HEK293 (cell line): ENCODE measurements around the gene DOK7.

ENCODE experiments used
- CTCF ChIA-PET: fragments of 350-600 bp; formaldehyde crosslinking; extraction: SDS; loops from one replicate; lab custom pipeline; 2021; ENCODE audit warnings: antibody characterized with exemption; lab: Yijun Ruan, JAX
- POLR2A ChIA-PET: fragments of 300-600 bp; formaldehyde crosslinking; extraction: SDS; loops from one replicate; lab custom pipeline; 2020; ENCODE audit warnings: antibody characterized with exemption, inconsistent platforms; lab: Yijun Ruan, JAX
- H3K27ac ChIP-seq: fragments of 200-500 bp; sonication (Bioruptor generic); 2 replicates; pipeline ENCODE4 v1.5.1; 2014; ENCODE audit warnings: low read depth, low read length, control low read depth, inconsistent platforms; ENCODE audit errors: extremely low read depth
- H3K36me3 ChIP-seq, 2 experiments: fragments of 200-500 bp in 1 of 2; sonication (Bioruptor generic) in 1 of 2; 1 replicate in 1 of 2; 2 replicates in 1 of 2; pipeline ENCODE4 v1.5.1; 2014 to 2017; ENCODE audit warnings: inconsistent platforms in 2 of 2, low read length in 2 of 2; ENCODE audit not compliant: control insufficient read depth in 2 of 2, insufficient read depth in 1 of 2
- H3K4me1 ChIP-seq: fragments of 200-500 bp; sonication (Bioruptor generic); 2 replicates; pipeline ENCODE4 v1.5.1; 2014; ENCODE audit warnings: mild to moderate bottlenecking, low read length, inconsistent platforms; ENCODE audit not compliant: control insufficient read depth, insufficient read depth
- H3K4me3 ChIP-seq: 2 replicates; pipeline ENCODE4 v1.5.1; 2011; ENCODE audit warnings: low read depth, mild to moderate bottlenecking, control low read depth, low read length, moderate library complexity
- H3K9me3 ChIP-seq: fragments of 200-500 bp; sonication (Bioruptor generic); 2 replicates; pipeline ENCODE4 v1.5.1; 2014; ENCODE audit warnings: low read depth, low read length, inconsistent platforms; ENCODE audit not compliant: control insufficient read depth, insufficient read depth
- GLIS1 ChIP-seq: fragments of 450-650 bp; formaldehyde crosslinking; IDR thresholded peaks from 2 replicates; pipeline ENCODE4 v1.5.1; 2016; ENCODE audit warnings: missing biosample characterization, missing genetic modification characterization
- KLF7 ChIP-seq: fragments of 450-650 bp; formaldehyde crosslinking; IDR thresholded peaks from 2 replicates; pipeline ENCODE4 v1.5.1; 2016; ENCODE audit warnings: missing biosample characterization, missing genetic modification characterization, borderline replicate concordance
- MZF1 ChIP-seq: fragments of 450-650 bp; formaldehyde crosslinking; IDR thresholded peaks from 2 replicates; pipeline ENCODE4 v1.5.1; 2017; ENCODE audit warnings: missing biosample characterization, missing genetic modification characterization, borderline replicate concordance
- SALL2 ChIP-seq: fragments of 450-650 bp; formaldehyde crosslinking; IDR thresholded peaks from 2 replicates; pipeline ENCODE4 v1.5.0; 2017; ENCODE audit warnings: missing biosample characterization, mild to moderate bottlenecking, missing genetic modification characterization, borderline replicate concordance
- TRIM28 ChIP-seq: IDR thresholded peaks from 2 replicates; pipeline ENCODE4 v1.6.1; 2011; ENCODE audit warnings: low read length, control low read depth, borderline replicate concordance
- WT1 ChIP-seq: fragments of 450-650 bp; formaldehyde crosslinking; IDR thresholded peaks from 2 replicates; pipeline ENCODE4 v1.5.1; 2016; ENCODE audit warnings: missing biosample characterization, missing genetic modification characterization
- ZBTB8A ChIP-seq: fragments of 450-650 bp; formaldehyde crosslinking; IDR thresholded peaks from 2 replicates; pipeline ENCODE4 v1.5.1; 2016; ENCODE audit warnings: missing biosample characterization, missing genetic modification characterization
- ZFP69B ChIP-seq: fragments of 450-650 bp; formaldehyde crosslinking; IDR thresholded peaks from 2 replicates; pipeline ENCODE4 v1.5.1; 2016; ENCODE audit warnings: missing biosample characterization, missing genetic modification characterization
- ZIC2 ChIP-seq: fragments of 450-650 bp; formaldehyde crosslinking; IDR thresholded peaks from 2 replicates; pipeline ENCODE4 v1.5.1; 2016; ENCODE audit warnings: missing biosample characterization, missing genetic modification characterization
- ZNF140 ChIP-seq: fragments of 450-650 bp; formaldehyde crosslinking; IDR thresholded peaks from 2 replicates; pipeline ENCODE4 v1.5.1; 2016; ENCODE audit warnings: missing biosample characterization, missing genetic modification characterization
- ZNF174 ChIP-seq: fragments of 450-650 bp; formaldehyde crosslinking; IDR thresholded peaks from 2 replicates; pipeline ENCODE4 v1.5.0; 2017; ENCODE audit warnings: missing biosample characterization, mild to moderate bottlenecking, missing genetic modification characterization
- ZNF24 ChIP-seq: fragments of 450-650 bp; formaldehyde crosslinking; IDR thresholded peaks from 2 replicates; pipeline ENCODE4 v1.5.1; 2016; ENCODE audit warnings: missing biosample characterization, missing genetic modification characterization
- ZNF248 ChIP-seq: fragments of 450-650 bp; formaldehyde crosslinking; IDR thresholded peaks from 2 replicates; pipeline ENCODE4 v1.5.1; 2017; ENCODE audit warnings: missing biosample characterization, missing genetic modification characterization
- ZNF335 ChIP-seq: fragments of 450-650 bp; formaldehyde crosslinking; conservative IDR thresholded peaks from 2 replicates; pipeline ENCODE4 v1.5.1; 2016; ENCODE audit warnings: missing biosample characterization, missing genetic modification characterization
- ZNF585B ChIP-seq: fragments of 450-650 bp; formaldehyde crosslinking; IDR thresholded peaks from 2 replicates; pipeline ENCODE4 v1.5.1; 2016; ENCODE audit warnings: missing biosample characterization, missing genetic modification characterization
- ZNF610 ChIP-seq: fragments of 450-650 bp; formaldehyde crosslinking; IDR thresholded peaks from 2 replicates; pipeline ENCODE4 v1.5.1; 2016; ENCODE audit warnings: missing biosample characterization, missing genetic modification characterization, borderline replicate concordance
- ZNF624 ChIP-seq: fragments of 450-650 bp; formaldehyde crosslinking; IDR thresholded peaks from 2 replicates; pipeline ENCODE4 v1.5.1; 2017; ENCODE audit warnings: missing biosample characterization, missing genetic modification characterization
- ZNF776 ChIP-seq: fragments of 450-650 bp; formaldehyde crosslinking; IDR thresholded peaks from 2 replicates; pipeline ENCODE4 v1.5.0; 2017; ENCODE audit warnings: missing biosample characterization, missing genetic modification characterization, borderline replicate concordance
- ZNF843 ChIP-seq: fragments of 450-650 bp; formaldehyde crosslinking; IDR thresholded peaks from 2 replicates; pipeline ENCODE4 v1.5.1; 2016; ENCODE audit warnings: missing biosample characterization, missing genetic modification characterization
- TF ChIP-seq, protein P1 (sequence below): fragments of 450-650 bp; formaldehyde crosslinking; IDR thresholded peaks from 2 replicates; pipeline ENCODE4 v1.5.1; 2016; ENCODE audit warnings: missing biosample characterization, missing genetic modification characterization
- TF ChIP-seq, protein P2 (sequence below): fragments of 450-650 bp; formaldehyde crosslinking; optimal IDR thresholded peaks from 2 replicates; pipeline ENCODE3; 2016; ENCODE audit warnings: missing biosample characterization, mild to moderate bottlenecking, missing genetic modification characterization
- TF ChIP-seq, protein P3 (sequence below): fragments of 450-650 bp; formaldehyde crosslinking; IDR thresholded peaks from 2 replicates; pipeline ENCODE4 v1.5.1; 2016; ENCODE audit warnings: missing biosample characterization, missing genetic modification characterization

The DOK7 gene

DNA sequence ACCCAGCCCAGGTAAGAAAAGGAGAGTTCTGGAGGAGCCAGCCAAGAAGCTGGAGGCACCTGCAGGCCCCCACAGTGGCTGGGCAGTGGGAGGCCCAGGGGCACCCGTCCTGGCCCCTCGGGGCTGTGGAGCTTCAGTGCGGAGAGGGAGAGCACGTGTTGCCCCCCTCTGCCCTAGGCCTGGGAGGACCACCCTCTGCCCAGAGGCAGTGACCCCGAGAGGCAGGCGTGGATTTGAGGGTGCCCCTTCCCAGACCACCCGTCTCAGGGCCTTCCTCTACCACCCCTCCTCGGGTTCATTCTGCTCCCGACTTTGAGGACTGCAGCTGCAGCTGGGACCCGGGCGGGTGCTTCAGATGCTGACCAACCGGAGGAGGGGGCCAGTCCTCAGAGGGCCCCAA is 33.5 kb upstream of the DOK7 start:
- peaks cover 0 to 6% of the 10 kb centered on the region in 2 experiments; a peak in 1 of 3 replicates for H3K36me3 ChIP-seq
- ChIA-PET POLR2A (no interaction called here), CTCF (interaction anchor here (0.6 kb wide), 1 partner anchor 14 kb away, joined by 4 read pairs; no protein-coding TSS in a partner anchor)
- no peak overlapping the region for H3K27ac ChIP-seq
- TF ChIP-seq ZNF335 (no peak), ZIC2 (tag by site-specific recombination) (no peak), KLF7 (tag by site-specific recombination) (no peak), ZNF610 (no peak), ZBTB8A (no peak), ZFP69B (no peak), TRIM28 (no peak), ZNF140 (no peak), MZF1 (no peak), WT1 (no peak), ZNF776 (no peak), ZNF585B (no peak)
- TF ChIP-seq, protein P1, sequence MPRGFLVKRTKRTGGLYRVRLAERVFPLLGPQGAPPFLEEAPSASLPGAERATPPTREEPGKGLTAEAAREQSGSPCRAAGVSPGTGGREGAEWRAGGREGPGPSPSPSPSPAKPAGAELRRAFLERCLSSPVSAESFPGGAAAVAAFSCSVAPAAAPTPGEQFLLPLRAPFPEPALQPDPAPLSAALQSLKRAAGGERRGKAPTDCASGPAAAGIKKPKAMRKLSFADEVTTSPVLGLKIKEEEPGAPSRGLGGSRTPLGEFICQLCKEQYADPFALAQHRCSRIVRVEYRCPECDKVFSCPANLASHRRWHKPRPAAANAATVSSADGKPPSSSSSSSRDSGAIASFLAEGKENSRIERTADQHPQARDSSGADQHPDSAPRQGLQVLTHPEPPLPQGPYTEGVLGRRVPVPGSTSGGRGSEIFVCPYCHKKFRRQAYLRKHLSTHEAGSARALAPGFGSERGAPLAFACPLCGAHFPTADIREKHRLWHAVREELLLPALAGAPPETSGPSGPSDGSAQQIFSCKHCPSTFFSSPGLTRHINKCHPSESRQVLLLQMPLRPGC (tag by site-specific recombination) = no peak
- TF ChIP-seq, protein P2, sequence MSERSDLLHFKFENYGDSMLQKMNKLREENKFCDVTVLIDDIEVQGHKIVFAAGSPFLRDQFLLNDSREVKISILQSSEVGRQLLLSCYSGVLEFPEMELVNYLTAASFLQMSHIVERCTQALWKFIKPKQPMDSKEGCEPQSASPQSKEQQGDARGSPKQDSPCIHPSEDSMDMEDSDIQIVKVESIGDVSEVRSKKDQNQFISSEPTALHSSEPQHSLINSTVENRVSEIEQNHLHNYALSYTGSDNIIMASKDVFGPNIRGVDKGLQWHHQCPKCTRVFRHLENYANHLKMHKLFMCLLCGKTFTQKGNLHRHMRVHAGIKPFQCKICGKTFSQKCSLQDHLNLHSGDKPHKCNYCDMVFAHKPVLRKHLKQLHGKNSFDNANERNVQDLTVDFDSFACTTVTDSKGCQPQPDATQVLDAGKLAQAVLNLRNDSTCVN (tag by site-specific recombination) = no peak
- H3K4me3 ChIP-seq = no peak overlapping the region
- H3K4me1 ChIP-seq = no peaks in the 10 kb centered on the region
- H3K9me3 ChIP-seq = no peaks in the 10 kb centered on the region

DNA sequence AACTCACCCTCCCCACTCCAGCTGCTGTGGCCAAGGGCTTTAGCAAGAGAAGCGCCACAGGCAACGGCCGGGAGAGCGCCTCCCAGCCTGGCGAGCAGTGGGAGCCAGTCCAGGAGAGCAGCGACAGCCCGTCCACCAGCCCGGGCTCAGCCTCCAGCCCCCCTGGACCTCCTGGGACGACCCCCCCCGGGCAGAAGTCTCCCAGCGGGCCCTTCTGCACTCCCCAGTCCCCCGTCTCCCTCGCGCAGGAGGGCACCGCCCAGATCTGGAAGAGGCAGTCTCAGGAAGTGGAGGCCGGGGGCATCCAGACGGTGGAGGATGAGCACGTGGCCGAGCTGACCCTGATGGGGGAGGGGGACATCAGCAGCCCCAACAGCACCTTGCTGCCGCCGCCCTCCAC is 32.6 kb upstream of the DOK7 start:
- Histone ChIP-seq H3K36me3 (peaks cover 0 to 6% of the 10 kb centered on the region in 2 experiments; a peak in 1 of 3 replicates), H3K4me3 (no peak overlapping the region), H3K4me1 (no peaks in the 10 kb centered on the region)
- ChIA-PET CTCF (interaction anchor here (0.6 kb wide), 1 partner anchor 13 kb away, joined by 4 read pairs; no protein-coding TSS in a partner anchor), POLR2A (no interaction called here)
- TF ChIP-seq GLIS1 (tag by site-specific recombination) (peak; percentile 80), ZNF248 (tag by site-specific recombination) (no peak)
- TF ChIP-seq, all 188 proteins: peak for 1
- H3K9me3 ChIP-seq = no peaks in the 10 kb centered on the region
- H3K27ac ChIP-seq = no peak overlapping the region

DNA sequence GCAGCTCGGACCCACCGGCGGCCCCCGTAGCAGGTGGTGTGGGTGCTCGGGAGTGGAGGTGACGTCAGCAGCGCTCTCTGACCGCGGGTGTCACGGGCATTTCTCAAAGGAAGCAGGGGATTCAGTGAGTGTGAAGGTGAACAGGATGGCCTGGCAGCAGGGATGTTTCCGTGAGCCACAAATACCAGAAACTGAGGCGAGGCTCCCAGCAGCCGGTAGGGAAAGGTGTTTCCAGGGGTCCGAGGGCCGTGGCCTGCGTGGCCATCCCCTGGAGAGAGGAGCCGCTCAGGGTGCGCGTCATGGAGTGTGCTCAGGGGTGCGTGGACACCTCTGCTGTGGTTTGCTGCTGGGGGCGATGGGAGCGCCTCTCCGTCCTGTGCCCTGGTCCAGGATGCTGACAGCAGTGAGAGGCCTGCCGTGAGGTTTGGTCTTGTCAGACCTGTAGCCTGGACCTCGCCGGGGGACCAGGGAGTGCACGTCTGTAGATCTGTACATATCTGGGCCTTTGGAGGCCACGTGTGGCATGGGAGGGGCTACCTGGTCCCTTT is 31.6 kb upstream of the DOK7 start:
- no peak for TF ChIP-seq ZNF843 (tag by site-specific recombination)
- TF ChIP-seq ZNF24 (tag by site-specific recombination) = no peak
- no peak for TF ChIP-seq ZNF174 (tag by site-specific recombination)
- TF ChIP-seq ZNF248 (tag by site-specific recombination) = no peak
- TF ChIP-seq ZNF624 (tag by site-specific recombination) = no peak
- TF ChIP-seq, protein P3, sequence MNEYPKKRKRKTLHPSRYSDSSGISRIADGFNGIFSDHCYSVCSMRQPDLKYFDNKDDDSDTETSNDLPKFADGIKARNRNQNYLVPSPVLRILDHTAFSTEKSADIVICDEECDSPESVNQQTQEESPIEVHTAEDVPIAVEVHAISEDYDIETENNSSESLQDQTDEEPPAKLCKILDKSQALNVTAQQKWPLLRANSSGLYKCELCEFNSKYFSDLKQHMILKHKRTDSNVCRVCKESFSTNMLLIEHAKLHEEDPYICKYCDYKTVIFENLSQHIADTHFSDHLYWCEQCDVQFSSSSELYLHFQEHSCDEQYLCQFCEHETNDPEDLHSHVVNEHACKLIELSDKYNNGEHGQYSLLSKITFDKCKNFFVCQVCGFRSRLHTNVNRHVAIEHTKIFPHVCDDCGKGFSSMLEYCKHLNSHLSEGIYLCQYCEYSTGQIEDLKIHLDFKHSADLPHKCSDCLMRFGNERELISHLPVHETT (tag by site-specific recombination) = no peak
- TF ChIP-seq SALL2 (tag by site-specific recombination) = no peak
- POLR2A ChIA-PET = no interaction called here
- H3K4me1 ChIP-seq = no peaks in the 10 kb centered on the region
- H3K9me3 ChIP-seq = no peaks in the 10 kb centered on the region
- no peak overlapping the region for H3K4me3 ChIP-seq
- peaks cover 0 to 6% of the 10 kb centered on the region in 2 experiments; a peak in 1 of 3 replicates for H3K36me3 ChIP-seq
- CTCF ChIA-PET = no interaction called here
- no peak overlapping the region for H3K27ac ChIP-seq
